ENCODE results near the gene SSBP4. TPM values are rescaled to one million over a fixed set of nuclear protein-coding genes. Genes with fewer than 3 reads are reported as not detected.

The SSBP4 gene
- total and polyA plus RNA-seq, 4 donors, result 4.0 to 19.0 (median 11.5) TPM

- peaks cover 5 to 31% (median 12%) of the 10 kb centered on the region in 4 donors for H3K4me1 ChIP-seq (ENCODE audit: control insufficient read depth in 4 of 4, insufficient read depth in 4 of 4, low read length in 3 of 4)
- H3K9me3 ChIP-seq (ENCODE audit: control insufficient read depth in 4 of 4, low read length in 3 of 4), result no peaks in the 10 kb centered on the region
- no peak overlapping the region for H3K4me3 ChIP-seq (ENCODE audit: low read depth in 1 of 3, low read length in 3 of 3)
- WGBS, result 91% methylated on average over 5 of the region's 5 CpGs
- H3K27me3 ChIP-seq (ENCODE audit: control insufficient read depth in 4 of 4, insufficient read depth in 4 of 4, low read length in 3 of 4), result no peaks in the 10 kb centered on the region
- peaks cover 8 to 28% (median 18%) of the 10 kb centered on the region in 4 donors for H3K36me3 ChIP-seq (ENCODE audit: control insufficient read depth in 4 of 4, insufficient read depth in 3 of 4, low read depth in 1 of 4, low read length in 3 of 4)
- no peak overlapping the region for H3K9ac ChIP-seq (ENCODE audit: low read depth in 1 of 2, low read length in 2 of 2)
- H3K27ac ChIP-seq (ENCODE audit: low read depth in 1 of 2, low read length in 2 of 2), result no peak overlapping the region
- TF ChIP-seq JUND (IDR thresholded peaks at IDR 0.05), result no peak
- TF ChIP-seq RAD21 (IDR thresholded peaks at IDR 0.05), result no peak
- no peak for TF ChIP-seq SP1 (IDR thresholded peaks at IDR 0.05)
- TF ChIP-seq, protein P1, sequence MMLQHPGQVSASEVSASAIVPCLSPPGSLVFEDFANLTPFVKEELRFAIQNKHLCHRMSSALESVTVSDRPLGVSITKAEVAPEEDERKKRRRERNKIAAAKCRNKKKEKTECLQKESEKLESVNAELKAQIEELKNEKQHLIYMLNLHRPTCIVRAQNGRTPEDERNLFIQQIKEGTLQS (IDR thresholded peaks at IDR 0.05), result no peak
- no peak for TF ChIP-seq YY1 (IDR thresholded peaks at IDR 0.05)
- TF ChIP-seq HNF4G (IDR thresholded peaks at IDR 0.05), result no peak
- no peak for TF ChIP-seq FOXA1 (IDR thresholded peaks at IDR 0.05)
- TF ChIP-seq GABPA (IDR thresholded peaks at IDR 0.05 in 1 of 2, conservative IDR thresholded peaks at IDR 0.05 in 1 of 2), result no peak
- no peak for TF ChIP-seq NR2F2 (IDR thresholded peaks at IDR 0.05)
- TF ChIP-seq EGR1 (IDR thresholded peaks at IDR 0.05; ENCODE audit: low read depth in 2 of 2), result no peak
- no peak for DNase-seq (ENCODE audit: low spot score)
These were observed 22.9 kb downstream of the SSBP4 start for GRCh38 chr19:18441804-18442788.

DNA sequence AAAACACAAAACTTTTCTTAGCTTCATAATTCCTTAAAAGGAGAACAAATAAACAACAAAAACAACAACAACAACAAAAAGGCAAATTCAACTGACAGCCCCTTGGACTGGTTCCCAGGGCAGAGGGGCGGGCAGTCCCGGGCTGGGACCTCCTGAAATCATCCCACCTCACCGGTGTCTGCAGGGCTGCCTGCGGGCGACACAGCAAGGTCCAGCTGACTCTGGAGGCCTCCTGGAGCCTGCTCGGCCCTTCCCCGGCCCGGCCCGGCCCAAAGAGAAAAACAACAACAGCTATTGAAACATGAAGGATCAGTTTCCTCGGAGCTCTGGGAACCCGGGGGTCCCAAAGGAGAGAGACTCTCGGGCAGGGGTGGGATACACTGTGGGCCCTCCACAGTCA is 23.7 kb downstream of the SSBP4 start:
- Histone ChIP-seq H3K9ac (ENCODE audit: low read depth in 1 of 2, low read length in 2 of 2) (no peak overlapping the region), H3K27ac (ENCODE audit: low read depth in 1 of 2, low read length in 2 of 2) (no peak overlapping the region), H3K4me1 (ENCODE audit: control insufficient read depth in 4 of 4, insufficient read depth in 4 of 4, low read length in 3 of 4) (peaks cover 2 to 30% (median 15%) of the 10 kb centered on the region in 4 donors), H3K36me3 (ENCODE audit: control insufficient read depth in 4 of 4, insufficient read depth in 3 of 4, low read depth in 1 of 4, low read length in 3 of 4) (peaks cover 8 to 28% (median 18%) of the 10 kb centered on the region in 4 donors), H3K4me3 (ENCODE audit: low read depth in 1 of 3, low read length in 3 of 3) (no peak overlapping the region), H3K9me3 (ENCODE audit: control insufficient read depth in 4 of 4, low read length in 3 of 4) (no peaks in the 10 kb centered on the region), H3K27me3 (ENCODE audit: control insufficient read depth in 4 of 4, insufficient read depth in 4 of 4, low read length in 3 of 4) (no peaks in the 10 kb centered on the region)
- TF ChIP-seq RAD21 (IDR thresholded peaks at IDR 0.05), result no peak
- TF ChIP-seq TAF1 (conservative IDR thresholded peaks at IDR 0.05), result no peak
- no peak for TF ChIP-seq GABPA (IDR thresholded peaks at IDR 0.05 in 1 of 2, conservative IDR thresholded peaks at IDR 0.05 in 1 of 2)
- no peak for TF ChIP-seq JUND (IDR thresholded peaks at IDR 0.05)
- TF ChIP-seq, protein P2, sequence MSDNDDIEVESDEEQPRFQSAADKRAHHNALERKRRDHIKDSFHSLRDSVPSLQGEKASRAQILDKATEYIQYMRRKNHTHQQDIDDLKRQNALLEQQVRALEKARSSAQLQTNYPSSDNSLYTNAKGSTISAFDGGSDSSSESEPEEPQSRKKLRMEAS (IDR thresholded peaks at IDR 0.05), result no peak
- no peak for TF ChIP-seq HNF4G (IDR thresholded peaks at IDR 0.05)
- TF ChIP-seq, protein P3, sequence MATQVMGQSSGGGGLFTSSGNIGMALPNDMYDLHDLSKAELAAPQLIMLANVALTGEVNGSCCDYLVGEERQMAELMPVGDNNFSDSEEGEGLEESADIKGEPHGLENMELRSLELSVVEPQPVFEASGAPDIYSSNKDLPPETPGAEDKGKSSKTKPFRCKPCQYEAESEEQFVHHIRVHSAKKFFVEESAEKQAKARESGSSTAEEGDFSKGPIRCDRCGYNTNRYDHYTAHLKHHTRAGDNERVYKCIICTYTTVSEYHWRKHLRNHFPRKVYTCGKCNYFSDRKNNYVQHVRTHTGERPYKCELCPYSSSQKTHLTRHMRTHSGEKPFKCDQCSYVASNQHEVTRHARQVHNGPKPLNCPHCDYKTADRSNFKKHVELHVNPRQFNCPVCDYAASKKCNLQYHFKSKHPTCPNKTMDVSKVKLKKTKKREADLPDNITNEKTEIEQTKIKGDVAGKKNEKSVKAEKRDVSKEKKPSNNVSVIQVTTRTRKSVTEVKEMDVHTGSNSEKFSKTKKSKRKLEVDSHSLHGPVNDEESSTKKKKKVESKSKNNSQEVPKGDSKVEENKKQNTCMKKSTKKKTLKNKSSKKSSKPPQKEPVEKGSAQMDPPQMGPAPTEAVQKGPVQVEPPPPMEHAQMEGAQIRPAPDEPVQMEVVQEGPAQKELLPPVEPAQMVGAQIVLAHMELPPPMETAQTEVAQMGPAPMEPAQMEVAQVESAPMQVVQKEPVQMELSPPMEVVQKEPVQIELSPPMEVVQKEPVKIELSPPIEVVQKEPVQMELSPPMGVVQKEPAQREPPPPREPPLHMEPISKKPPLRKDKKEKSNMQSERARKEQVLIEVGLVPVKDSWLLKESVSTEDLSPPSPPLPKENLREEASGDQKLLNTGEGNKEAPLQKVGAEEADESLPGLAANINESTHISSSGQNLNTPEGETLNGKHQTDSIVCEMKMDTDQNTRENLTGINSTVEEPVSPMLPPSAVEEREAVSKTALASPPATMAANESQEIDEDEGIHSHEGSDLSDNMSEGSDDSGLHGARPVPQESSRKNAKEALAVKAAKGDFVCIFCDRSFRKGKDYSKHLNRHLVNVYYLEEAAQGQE (IDR thresholded peaks at IDR 0.05), result no peak
- no peak for TF ChIP-seq NR2F2 (IDR thresholded peaks at IDR 0.05)
- no peak for TF ChIP-seq HNF4A (conservative IDR thresholded peaks at IDR 0.05)
- TF ChIP-seq SP1 (IDR thresholded peaks at IDR 0.05), result no peak
- DNase-seq (ENCODE audit: low spot score), result no peak
- WGBS, result 94% methylated on average over 12 of the region's 12 CpGs
